GM12874 (cell line): ENCODE data around the gene FYN.

ENCODE experiments used
- TF ChIP-seq, protein P1 (sequence below): IDR thresholded peaks from 2 replicates; pipeline ENCODE4 v1.5.1; 2011; ENCODE audit warnings: low read depth, mild to moderate bottlenecking, control low read depth, low read length, moderate library complexity; ENCODE audit not compliant: insufficient read depth

FYN gene

DNA sequence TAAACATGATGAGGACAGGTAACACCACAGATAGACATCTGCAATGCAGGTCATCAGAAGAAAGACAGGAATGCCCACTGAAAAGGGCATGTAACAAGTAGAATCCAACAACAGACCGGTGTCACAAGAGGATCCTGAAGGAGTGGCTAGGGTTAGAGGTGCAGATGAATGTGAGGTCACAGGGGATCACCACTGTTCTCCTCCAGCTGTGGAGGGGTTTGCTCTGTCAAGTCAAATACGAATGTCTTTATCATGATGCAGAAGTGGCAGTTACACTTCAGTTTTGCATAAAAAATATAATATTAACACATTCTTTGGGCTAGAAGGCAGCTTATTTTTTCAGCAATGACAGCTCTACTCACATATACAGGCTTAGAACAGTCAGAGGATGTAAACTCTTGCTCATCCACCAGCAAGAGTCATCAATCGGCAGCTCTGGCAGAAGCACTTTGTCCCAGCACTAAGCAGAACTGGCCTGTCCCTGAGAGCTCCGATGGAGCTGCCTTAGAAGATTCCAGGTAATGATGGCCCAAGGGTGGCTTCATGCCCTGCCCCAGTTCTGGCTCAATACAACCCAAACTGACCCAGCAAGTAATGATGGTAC is 137.1 kb downstream of the FYN start:
- TF ChIP-seq, protein P1, sequence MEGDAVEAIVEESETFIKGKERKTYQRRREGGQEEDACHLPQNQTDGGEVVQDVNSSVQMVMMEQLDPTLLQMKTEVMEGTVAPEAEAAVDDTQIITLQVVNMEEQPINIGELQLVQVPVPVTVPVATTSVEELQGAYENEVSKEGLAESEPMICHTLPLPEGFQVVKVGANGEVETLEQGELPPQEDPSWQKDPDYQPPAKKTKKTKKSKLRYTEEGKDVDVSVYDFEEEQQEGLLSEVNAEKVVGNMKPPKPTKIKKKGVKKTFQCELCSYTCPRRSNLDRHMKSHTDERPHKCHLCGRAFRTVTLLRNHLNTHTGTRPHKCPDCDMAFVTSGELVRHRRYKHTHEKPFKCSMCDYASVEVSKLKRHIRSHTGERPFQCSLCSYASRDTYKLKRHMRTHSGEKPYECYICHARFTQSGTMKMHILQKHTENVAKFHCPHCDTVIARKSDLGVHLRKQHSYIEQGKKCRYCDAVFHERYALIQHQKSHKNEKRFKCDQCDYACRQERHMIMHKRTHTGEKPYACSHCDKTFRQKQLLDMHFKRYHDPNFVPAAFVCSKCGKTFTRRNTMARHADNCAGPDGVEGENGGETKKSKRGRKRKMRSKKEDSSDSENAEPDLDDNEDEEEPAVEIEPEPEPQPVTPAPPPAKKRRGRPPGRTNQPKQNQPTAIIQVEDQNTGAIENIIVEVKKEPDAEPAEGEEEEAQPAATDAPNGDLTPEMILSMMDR = no peak

DNA sequence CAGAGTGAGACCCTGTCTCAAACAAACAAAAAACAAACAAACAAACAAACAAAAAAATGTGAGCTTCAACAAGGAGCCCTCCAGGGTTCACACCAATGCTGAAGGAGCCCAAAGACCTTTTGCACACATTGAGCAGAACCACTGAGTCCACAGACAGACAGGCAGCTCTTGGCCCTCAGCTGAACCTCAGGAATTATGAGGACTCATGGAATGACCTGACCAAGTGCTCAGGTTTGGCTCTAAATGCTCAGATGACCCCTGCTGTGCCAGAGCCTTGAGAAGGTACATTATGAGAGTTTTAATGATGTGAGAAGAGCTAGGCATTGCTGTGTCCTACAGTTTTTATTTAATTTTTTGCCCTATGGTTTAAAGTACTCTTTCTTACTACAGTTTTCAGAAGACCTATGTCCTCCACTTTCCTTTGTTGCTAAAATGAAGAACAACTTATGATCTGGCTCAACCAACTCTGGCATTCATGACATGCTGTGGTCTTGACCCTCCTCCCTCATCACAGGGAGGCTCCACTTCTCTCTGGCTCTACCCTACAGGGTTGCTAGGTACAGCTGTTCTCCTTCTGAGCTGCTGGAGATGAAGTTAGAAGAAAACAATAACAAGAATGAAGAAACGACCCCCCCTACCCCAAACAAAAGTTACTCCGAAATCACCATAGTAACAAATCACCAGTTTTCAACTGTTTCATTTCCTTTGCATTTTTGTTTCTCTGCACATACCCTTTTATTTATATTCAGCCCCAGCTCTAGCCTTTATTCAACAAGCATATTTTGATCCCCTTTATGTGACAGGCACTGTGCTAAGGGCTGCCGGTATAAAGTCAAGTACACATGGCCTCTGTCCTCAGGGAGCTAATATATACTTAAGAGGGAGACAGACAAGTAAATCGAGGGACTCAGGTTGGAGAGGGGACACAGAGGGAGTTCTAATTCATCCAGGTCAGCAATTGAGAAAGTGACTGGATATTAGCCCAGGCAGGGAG is 138.9 kb downstream of the FYN start:
- TF ChIP-seq, protein P1 = no peak

DNA sequence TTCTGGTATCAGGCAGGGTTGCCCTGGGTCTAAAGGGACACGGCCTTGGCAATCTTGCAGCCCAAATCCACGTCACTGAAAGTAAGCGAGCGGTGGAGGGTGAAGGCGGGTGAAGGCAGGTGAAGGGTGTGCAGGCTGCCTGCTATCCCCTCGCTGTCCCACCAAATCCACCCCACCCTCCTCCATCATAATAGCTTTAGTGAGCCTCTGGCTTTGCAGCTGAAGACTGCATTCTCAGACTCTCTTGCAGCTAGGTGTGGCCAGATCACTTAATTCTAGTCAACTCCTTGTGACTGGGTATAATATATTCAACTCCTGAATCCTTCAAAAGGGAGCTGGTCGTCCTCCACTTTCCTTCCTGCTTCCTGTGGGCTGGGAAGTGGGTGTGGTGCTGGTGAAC is 140.9 kb downstream of the FYN start:
- TF ChIP-seq, protein P1 = no peak

DNA sequence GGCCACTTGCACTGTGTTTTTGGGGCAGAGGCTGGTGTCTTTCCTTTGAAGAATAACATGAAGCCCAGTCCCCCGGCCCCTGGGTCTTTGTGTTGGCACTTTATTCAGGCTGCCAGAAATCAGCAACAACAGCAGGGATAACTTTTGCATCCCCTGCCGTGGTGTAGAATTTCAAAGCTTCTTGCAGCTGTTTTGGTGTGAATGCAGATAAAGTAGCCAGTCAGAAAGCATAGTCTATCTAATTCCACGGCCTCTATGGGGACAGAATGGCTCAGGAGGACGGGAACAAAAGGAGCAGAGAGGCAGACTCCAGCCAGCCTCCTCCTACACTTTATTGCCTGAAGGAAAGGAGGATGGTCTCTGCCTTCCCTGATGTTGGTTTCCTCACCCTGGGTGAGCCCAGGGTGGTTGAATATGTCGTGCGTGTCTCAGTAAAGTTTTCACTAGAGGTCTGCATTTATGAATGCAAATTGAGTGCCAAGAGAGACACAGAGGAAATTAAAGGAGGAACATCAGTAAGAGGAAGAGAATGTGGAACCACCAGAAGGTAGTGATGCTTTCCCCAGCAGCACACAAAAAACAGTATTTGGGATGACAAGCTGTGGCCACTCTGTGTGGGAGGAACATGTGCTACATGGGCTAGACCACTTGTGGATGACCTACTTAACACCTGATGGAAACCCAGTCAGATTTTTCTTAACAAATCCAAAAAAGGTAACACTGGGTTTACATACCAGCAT is 141.6 kb downstream of the FYN start:
- TF ChIP-seq, protein P1 = no peak

DNA sequence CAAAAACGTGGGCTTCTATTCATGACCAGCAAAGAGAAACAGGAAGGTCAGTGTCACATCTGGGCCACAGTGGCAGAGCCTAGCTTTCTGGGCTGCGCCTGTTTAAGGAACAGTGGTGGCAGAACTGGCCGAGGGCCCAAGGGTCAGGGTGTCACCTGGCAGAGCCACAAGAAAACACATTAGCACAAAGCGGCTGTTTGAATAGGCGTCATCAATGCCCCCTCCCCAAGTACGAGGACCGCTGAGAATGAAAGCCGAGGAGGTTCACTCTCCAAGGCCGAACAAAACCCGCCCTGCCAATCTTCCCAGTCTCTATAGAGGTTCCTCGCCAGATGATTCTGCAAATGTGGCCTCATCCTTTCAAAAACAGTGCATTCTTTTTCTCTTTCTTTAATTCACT is 142.4 kb downstream of the FYN start:
- TF ChIP-seq, protein P1 = no peak

DNA sequence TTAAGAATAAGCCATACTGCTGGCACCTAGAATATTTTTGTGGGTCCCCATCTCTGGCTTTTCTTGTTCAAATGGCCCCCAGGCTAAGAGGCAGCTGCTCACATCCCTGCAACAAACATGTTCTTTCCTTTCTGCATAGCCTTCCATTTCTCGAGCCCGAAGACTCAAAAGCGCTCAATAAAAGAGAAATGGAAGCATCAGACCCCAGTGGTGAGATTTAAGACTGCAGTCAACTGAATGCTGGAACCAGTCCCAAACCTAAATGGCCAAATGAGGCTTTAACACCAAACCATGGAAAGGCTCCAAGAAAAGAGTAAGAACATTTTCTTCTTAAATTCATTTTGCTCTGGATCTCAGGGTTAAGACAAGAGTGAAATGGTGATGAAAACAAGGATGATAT is 145.4 kb downstream of the FYN start:
- TF ChIP-seq, protein P1 = peak; percentile 43; the same call in 1 of the 2 replicates

DNA sequence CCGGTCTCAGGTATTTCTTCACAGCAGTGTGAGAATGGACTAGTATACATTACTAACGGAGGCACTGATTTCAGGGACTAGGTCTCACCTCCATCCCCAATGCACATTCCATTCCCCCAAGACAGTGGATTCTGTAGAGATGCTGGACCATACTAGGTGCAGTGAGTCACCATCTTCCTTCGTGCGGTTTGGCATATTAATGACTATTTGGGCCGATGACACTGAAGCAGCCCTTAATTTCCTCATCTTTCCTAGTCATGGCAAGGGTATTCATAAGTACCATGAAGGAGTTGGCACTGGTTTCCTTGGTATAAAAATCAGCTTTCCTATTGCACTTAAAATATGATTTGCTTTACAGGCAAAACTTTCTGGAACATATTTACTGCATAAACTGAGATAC is 146.2 kb downstream of the FYN start:
- TF ChIP-seq, protein P1 = no peak
